GM12878 (cell line): ENCODE results near the gene FAR2. TPM values are rescaled to one million over a fixed set of nuclear protein-coding genes. Genes with fewer than 3 reads are reported as not detected.
A peak's percentile ranks its signal among the peaks of the same experiment; 100 is the strongest.

Experiments used
- ATF7 ChIP-seq: fragments of 450-650 bp; IDR thresholded peaks from 2 replicates; pipeline ENCODE4 v1.6.1; 2016; ENCODE audit warnings: low read depth, mild to moderate bottlenecking
- CREB1 ChIP-seq: IDR thresholded peaks from 2 replicates; pipeline ENCODE4 v1.6.1; 2012; ENCODE audit warnings: low read depth, mild to moderate bottlenecking, inconsistent platforms
- ESRRA ChIP-seq: IDR thresholded peaks from 2 replicates; pipeline ENCODE4 v1.6.1; 2012; ENCODE audit warnings: mild to moderate bottlenecking, low read length, improper control_type of control experiment
- FOXK2 ChIP-seq: fragments of 450-650 bp; IDR thresholded peaks from 2 replicates; pipeline ENCODE4 v1.6.1; 2017; ENCODE audit warnings: mild to moderate bottlenecking, moderate library complexity
- IKZF1 ChIP-seq: fragments of 450-650 bp; conservative IDR thresholded peaks from 2 replicates; pipeline ENCODE4 v1.6.1; 2017; ENCODE audit warnings: antibody characterized with exemption, mild to moderate bottlenecking
- JUND ChIP-seq: IDR thresholded peaks from 2 replicates; pipeline ENCODE4 v1.6.1; 2012; ENCODE audit warnings: low read depth, mild to moderate bottlenecking, low read length, improper control_type of control experiment, moderate library complexity
- MEF2B ChIP-seq: fragments of 450-650 bp; IDR thresholded peaks from 2 replicates; pipeline ENCODE4 v1.6.1; 2018; ENCODE audit warnings: mild to moderate bottlenecking, moderate library complexity; ENCODE audit not compliant: partially characterized antibody, poor library complexity, severe bottlenecking
- MTA2 ChIP-seq: fragments of 450-650 bp; IDR thresholded peaks from 2 replicates; pipeline ENCODE4 v1.6.1; 2016; ENCODE audit warnings: low read depth, mild to moderate bottlenecking, moderate library complexity
- PAX5 ChIP-seq: IDR thresholded peaks from 2 replicates; pipeline ENCODE4 v1.6.1; 2011; ENCODE audit warnings: low read depth, low read length, borderline replicate concordance
- SMAD5 ChIP-seq: IDR thresholded peaks from 2 replicates; pipeline ENCODE4 v1.6.1; 2016; ENCODE audit warnings: antibody characterized with exemption, low read depth
- STAT3 ChIP-seq: IDR thresholded peaks from 2 replicates; pipeline ENCODE4 v1.6.1; 2011; ENCODE audit warnings: low read depth, low read length, improper control_type of control experiment
- polyA plus RNA-seq, 11 experiments: library from polyadenylated mRNA; depleted of rRNA in 4 of 11; unstranded in 6 of 11; stranded (reverse) in 5 of 11; fragments of >200 nt; fragmentation: Nextera tagmentation in 4 of 11; fragmentation: Illumina TruSeq in 1 of 11; extraction: Ambion mirVana in 4 of 11; extraction: Trizol in 1 of 11; gene quantifications; 1 replicate in 1 of 11; 2 replicates in 10 of 11; pipeline versions ENCODE4 v1.2.1 to v1.2.3, GENCODE V29; 2011 to 2016; ENCODE audit warnings: inconsistent platforms in 2 of 11, missing spikeins in 2 of 11, low read depth in 1 of 11
- total RNA-seq, 4 experiments: library from RNA; depleted of rRNA in 3 of 4; stranded (reverse); fragments of >200 nt in 3 of 4; fragmentation: Illumina TruSeq in 1 of 4; extraction: Trizol in 1 of 4; gene quantifications; 2 replicates each; pipeline versions ENCODE4 v1.2.1 to v1.2.3, GENCODE V29; 2013 to 2021
- TF ChIP-seq, protein P1 (sequence below): IDR thresholded peaks from 2 replicates; pipeline ENCODE4 v1.6.1; 2012; ENCODE audit warnings: improper control_type of control experiment, low read depth, low read length; ENCODE audit not compliant: insufficient replicate concordance
- TF ChIP-seq, protein P2 (sequence below): fragments of 150-350 bp; IDR thresholded peaks from 2 replicates; pipeline ENCODE4 v1.6.1; 2014; ENCODE audit warnings: mild to moderate bottlenecking, low read depth, low read length

The FAR2 gene
- total and polyA plus RNA-seq, 10 of the 15 experiments (the other 5 are each of a cell fraction or from before 2014, with no cell fraction given) = 0.50 to 1.1 (median 0.65) TPM

DNA sequence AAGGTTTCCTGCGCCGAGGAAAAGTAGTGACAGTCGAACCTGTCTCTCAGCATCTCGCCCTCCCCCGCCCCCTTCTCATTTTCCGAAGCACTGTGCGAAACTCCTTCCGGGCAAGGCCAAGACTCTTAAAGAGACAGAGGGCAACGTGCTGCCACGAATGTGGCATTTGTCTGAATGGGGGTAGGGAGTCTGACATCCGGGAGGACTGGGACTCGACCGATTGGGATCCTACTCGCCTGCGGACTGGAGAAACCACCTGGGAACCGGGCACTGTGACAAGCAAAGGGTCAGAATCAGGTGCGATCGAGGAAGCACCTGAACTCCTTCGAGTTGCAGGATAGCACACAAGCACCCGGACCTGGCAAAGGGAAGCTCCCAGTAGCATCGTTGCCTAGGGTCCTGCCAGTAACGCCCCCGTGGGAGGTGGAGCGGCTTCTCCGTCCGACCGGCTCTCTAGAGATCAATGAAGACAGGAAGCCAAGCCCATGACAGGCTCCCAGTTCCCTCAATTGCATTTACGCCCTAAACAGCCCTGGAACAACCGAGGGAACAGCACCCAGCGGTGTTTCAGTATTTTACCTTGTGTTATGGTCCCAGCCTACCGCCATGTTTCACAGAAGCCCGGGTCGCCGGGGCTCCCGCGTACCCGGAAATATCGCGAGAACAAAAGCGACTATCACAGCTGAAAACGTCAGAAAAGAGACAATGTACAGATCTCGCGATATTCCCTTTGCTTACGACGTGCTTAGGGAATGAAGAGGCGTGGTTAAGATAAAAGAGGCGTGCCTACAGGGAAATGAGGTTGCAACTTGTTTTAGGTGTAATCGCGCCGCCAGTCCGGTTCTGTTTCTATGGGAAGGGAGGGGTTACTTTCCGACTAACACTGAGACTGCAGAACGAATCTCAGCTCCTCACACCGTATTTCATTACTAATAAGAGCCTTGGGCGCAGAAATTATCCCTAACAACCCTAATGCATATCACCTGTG lies 231.8 kb downstream of the FAR2 start, which contains the start of gene ERGIC2 (continued):
- TF ChIP-seq MEF2B (no peak), JUND (no peak), ESRRA (no peak), PAX5 (no peak), FOXK2 (no peak), IKZF1 (peak; percentile 32; the same call in 1 of the 2 replicates), MTA2 (no peak), ATF7 (peak; percentile 87), STAT3 (no peak), SMAD5 (no peak; the same call in 1 of the 2 replicates), CREB1 (peak; percentile 97)
- TF ChIP-seq, protein P1, sequence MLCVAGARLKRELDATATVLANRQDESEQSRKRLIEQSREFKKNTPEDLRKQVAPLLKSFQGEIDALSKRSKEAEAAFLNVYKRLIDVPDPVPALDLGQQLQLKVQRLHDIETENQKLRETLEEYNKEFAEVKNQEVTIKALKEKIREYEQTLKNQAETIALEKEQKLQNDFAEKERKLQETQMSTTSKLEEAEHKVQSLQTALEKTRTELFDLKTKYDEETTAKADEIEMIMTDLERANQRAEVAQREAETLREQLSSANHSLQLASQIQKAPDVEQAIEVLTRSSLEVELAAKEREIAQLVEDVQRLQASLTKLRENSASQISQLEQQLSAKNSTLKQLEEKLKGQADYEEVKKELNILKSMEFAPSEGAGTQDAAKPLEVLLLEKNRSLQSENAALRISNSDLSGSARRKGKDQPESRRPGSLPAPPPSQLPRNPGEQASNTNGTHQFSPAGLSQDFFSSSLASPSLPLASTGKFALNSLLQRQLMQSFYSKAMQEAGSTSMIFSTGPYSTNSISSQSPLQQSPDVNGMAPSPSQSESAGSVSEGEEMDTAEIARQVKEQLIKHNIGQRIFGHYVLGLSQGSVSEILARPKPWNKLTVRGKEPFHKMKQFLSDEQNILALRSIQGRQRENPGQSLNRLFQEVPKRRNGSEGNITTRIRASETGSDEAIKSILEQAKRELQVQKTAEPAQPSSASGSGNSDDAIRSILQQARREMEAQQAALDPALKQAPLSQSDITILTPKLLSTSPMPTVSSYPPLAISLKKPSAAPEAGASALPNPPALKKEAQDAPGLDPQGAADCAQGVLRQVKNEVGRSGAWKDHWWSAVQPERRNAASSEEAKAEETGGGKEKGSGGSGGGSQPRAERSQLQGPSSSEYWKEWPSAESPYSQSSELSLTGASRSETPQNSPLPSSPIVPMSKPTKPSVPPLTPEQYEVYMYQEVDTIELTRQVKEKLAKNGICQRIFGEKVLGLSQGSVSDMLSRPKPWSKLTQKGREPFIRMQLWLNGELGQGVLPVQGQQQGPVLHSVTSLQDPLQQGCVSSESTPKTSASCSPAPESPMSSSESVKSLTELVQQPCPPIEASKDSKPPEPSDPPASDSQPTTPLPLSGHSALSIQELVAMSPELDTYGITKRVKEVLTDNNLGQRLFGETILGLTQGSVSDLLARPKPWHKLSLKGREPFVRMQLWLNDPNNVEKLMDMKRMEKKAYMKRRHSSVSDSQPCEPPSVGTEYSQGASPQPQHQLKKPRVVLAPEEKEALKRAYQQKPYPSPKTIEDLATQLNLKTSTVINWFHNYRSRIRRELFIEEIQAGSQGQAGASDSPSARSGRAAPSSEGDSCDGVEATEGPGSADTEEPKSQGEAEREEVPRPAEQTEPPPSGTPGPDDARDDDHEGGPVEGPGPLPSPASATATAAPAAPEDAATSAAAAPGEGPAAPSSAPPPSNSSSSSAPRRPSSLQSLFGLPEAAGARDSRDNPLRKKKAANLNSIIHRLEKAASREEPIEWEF = no peak
- TF ChIP-seq, protein P2, sequence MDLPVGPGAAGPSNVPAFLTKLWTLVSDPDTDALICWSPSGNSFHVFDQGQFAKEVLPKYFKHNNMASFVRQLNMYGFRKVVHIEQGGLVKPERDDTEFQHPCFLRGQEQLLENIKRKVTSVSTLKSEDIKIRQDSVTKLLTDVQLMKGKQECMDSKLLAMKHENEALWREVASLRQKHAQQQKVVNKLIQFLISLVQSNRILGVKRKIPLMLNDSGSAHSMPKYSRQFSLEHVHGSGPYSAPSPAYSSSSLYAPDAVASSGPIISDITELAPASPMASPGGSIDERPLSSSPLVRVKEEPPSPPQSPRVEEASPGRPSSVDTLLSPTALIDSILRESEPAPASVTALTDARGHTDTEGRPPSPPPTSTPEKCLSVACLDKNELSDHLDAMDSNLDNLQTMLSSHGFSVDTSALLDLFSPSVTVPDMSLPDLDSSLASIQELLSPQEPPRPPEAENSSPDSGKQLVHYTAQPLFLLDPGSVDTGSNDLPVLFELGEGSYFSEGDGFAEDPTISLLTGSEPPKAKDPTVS = no peak
